GM10266 (cell line): ENCODE measurements around the gene SPATA19.

Source experiments
- DNase-seq: peaks from one replicate; pipeline ENCODE4 v3.0.0; 2012; ENCODE audit errors: extremely low spot score
- CTCF ChIP-seq: IDR thresholded peaks from 2 replicates; pipeline ENCODE4 v1.5.1; 2012; ENCODE audit warnings: mild to moderate bottlenecking, low read depth; ENCODE audit not compliant: control insufficient read depth, insufficient read depth; ENCODE audit errors: missing control alignments

The SPATA19 gene

GRCh38 chr11:133824593-133824992 is 20.7 kb downstream of the SPATA19 start:
- no peak for DNase-seq

GRCh38 chr11:133823614-133824013 is 21.7 kb downstream of the SPATA19 start:
- DNase-seq, result no peak
- TF ChIP-seq CTCF, result no peak

More at GRCh38 chr11:133824593-133824992, 20.7 kb downstream of the SPATA19 start:
- no peak for TF ChIP-seq CTCF

GRCh38 chr11:133823211-133823610 is 22.1 kb downstream of the SPATA19 start:
- no peak for TF ChIP-seq CTCF
- DNase-seq, result no peak

- DNase-seq, result peak; percentile 66
- peak; percentile 69 for TF ChIP-seq CTCF
Observed at GRCh38 chr11:133821776-133822175, 23.5 kb downstream of the SPATA19 start.

GRCh38 chr11:133819746-133820315 is 25.5 kb downstream of the SPATA19 start:
- no peak for TF ChIP-seq CTCF

GRCh38 chr11:133819114-133819513 is 26.2 kb downstream of the SPATA19 start:
- no peak for TF ChIP-seq CTCF
- no peak for DNase-seq

More at GRCh38 chr11:133819746-133820315, 25.5 kb downstream of the SPATA19 start:
- DNase-seq, result no peak

GRCh38 chr11:133818302-133818701 is 27.0 kb downstream of the SPATA19 start:
- no peak for TF ChIP-seq CTCF
- no peak for DNase-seq
